ENCODE measurements around the gene ECT2.
"Not testable (repeated sequence)": the region's sequence is repeated elsewhere in the genome, so short reads cannot be mapped to it uniquely, and the experiment has no call there.

ECT2 gene

GRCh38 chr3:172739462-172739861 lies 11.1 kb upstream of the ECT2 start:
- DNase-seq (ENCODE audit: low read depth) = no peak

DNA sequence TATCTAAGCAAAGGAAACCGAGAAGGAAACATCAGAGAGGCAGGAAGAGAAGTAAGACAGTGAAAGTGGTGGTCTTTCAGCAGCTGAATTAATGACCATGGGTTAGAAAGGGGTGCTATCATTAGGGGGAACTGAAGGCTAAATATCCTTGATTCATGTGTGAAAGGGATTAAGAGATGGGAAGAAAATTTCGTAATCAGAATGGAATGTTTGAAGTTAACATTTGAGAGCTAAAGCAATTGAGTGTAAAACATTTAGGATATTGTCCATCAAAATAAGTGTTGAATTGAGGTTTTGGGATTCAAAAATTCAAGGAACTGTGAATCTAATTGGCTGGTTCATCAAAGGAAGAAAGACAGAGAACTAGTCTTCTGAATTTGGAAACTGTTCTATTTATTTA lies 4.1 kb upstream of the ECT2 start:
- DNase-seq (ENCODE audit: low read depth) = no peak

GRCh38 chr3:172749230-172749965 lies 1.1 kb upstream of the ECT2 start:
- DNase-seq (ENCODE audit: low read depth) = no peak

GRCh38 chr3:172750069-172750367 lies 508 bp upstream of the ECT2 start:
- no peak for DNase-seq (ENCODE audit: low read depth)

- no peak for DNase-seq (ENCODE audit: low read depth)
Observed at GRCh38 chr3:172751175-172751704, 714 bp downstream of the ECT2 start.

- no peak for DNase-seq (ENCODE audit: low read depth)
Observed at GRCh38 chr3:172752651-172753050, 2.1 kb downstream of the ECT2 start.

DNA sequence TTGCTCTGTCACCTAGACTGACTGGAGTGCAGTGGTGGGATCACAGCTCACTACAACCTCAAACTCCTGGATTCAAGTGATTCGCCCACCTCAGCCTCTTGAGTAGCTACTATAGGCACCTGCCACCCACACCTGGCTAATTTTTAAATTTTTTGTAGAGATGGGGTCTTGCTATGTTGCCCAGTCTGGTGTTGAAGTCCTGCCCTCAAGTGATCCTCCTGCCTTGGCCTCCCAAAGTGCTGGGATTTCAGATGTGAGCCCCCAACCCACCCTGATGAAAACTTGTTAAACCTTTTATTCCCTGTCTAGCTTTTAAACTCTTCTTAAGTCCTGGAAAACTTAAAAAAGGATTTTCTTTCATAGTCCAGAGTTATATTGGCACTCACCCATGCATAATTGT lies 2.6 kb downstream of the ECT2 start:
- no peak for DNase-seq (ENCODE audit: low read depth)

- DNase-seq (ENCODE audit: low read depth) = not testable (repeated sequence)
Observed at GRCh38 chr3:172760416-172760815, 9.9 kb downstream of the ECT2 start.

DNA sequence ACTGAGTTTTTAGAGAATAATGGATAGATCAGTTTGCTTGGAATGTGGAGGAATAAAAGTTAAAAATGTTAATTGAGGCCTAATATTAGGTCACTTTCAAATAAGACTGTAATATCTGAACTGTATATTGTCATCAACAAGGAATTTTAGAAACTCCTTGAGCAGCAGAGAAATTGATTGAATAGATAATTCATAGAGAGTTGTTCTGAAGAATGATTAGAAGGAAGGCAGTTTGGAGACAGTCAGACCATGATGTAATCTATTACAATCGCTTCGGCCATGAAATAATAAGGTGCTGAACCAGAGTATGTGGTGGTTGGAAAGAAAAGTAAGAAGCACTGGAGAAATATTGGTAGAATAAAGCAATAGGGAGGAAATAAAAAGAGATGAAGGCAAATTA lies 15.7 kb downstream of the ECT2 start:
- DNase-seq (ENCODE audit: low read depth) = no peak

- DNase-seq (ENCODE audit: low read depth) = no peak
Observed at GRCh38 chr3:172766718-172767405, 16.3 kb downstream of the ECT2 start.

DNA sequence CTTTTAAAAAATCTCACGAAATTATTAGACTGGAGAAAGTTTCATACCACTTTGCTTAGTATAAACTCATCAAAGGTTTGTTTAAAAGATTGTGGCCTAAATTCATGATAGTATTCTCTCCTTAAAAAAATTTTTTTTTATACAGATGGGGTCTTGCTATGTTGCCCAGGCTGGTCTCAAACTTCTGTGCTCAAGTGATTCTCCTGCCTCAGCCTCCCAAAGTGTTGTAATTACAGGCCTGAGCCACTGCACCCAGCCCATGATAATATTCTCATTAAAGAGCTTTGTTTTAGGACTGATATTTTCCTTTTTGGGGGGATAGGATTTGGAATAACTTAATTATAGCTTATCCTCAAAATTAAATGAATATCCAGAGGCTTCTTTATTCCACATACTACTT lies 19.9 kb downstream of the ECT2 start:
- no peak for DNase-seq (ENCODE audit: low read depth)

DNA sequence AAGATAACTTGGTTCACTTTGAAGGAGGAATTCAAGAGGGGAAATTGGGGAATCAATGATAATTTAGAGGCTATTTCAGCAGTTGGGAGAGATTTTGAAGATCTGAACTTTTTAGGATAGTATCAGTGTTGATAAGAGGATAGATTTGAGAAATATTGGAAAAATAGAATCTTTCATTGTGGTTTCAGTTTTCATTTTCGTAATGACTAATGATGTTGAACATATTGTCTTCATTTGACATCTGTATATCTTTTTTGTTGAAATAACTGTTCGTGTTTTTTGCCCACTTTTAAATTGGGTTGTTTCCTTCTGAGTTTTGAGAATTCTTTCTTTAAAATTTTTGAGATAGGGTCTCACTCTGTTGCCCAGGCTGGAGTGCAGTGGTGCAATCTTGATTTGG lies 21.1 kb downstream of the ECT2 start:
- DNase-seq (ENCODE audit: low read depth) = no peak

- DNase-seq (ENCODE audit: low read depth) = no peak
Observed at GRCh38 chr3:172776049-172776717, 25.7 kb downstream of the ECT2 start.

DNA sequence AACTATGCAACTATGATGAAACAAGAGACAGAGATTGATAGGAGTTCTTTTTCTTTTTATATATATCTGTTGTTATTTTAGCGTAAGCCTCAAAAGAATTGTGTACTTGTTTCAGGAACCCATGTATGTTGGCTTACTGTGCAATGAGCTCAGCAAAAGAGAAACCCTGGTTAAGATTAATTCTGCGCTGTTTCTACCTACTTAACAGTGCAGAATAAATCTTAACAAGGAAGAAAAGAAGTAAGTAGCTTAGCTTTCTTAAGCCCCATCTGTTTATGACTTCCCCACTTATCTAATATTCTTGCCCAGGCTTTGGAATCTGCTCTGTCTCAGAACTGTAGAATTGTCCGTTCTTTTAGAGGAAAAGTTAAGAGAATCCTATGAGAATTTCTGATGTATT lies 27.4 kb downstream of the ECT2 start:
- DNase-seq (ENCODE audit: low read depth) = no peak

GRCh38 chr3:172782235-172782634 lies 31.7 kb downstream of the ECT2 start:
- no peak for DNase-seq (ENCODE audit: low read depth)

DNA sequence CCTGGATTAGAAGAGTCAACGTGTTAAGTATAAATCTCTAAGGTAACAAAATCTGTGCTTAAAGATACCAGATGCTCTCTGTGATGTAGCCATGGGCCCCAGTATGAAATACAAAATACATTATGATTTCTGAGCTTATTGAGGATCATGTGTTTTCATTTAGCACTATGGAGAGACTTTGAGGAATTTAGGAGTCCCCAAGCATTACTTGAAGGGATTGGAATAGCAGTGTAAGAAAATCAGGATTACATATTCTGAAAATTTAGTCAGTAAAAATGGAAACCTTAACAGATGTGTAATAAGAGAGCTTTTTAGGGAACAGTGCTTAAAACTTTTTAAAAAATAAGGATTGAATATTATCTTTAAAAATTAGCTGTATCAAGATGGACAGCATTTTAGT lies 35.5 kb downstream of the ECT2 start:
- no peak for DNase-seq (ENCODE audit: low read depth)

GRCh38 chr3:172787019-172787418 lies 36.5 kb downstream of the ECT2 start:
- no peak for DNase-seq (ENCODE audit: low read depth)

GRCh38 chr3:172787746-172788145 lies 37.2 kb downstream of the ECT2 start:
- DNase-seq (ENCODE audit: low read depth) = no peak

GRCh38 chr3:172799246-172799645 lies 48.7 kb downstream of the ECT2 start:
- no peak for DNase-seq (ENCODE audit: low read depth)

DNA sequence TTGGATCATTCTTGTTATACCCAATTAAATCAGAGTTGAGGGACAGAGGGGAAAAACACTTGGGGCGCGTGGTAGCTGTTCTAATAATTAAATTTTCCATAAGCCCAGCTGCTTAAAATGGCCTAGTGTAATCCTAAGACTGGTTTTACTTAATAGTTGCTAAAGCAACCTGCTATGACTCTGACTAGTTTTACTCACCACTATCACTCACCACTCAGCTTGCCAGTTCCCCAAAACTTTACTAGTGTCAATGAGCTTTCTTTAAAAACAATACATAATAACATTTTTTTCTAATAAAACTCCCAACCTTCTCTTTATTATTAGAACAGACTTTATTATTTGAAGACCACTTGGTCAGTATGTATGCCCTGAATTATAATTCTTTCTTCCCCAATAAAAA lies 49.6 kb downstream of the ECT2 start:
- DNase-seq (ENCODE audit: low read depth) = no peak

GRCh38 chr3:172803489-172803888 lies 53.0 kb downstream of the ECT2 start:
- no peak for DNase-seq (ENCODE audit: low read depth)

- DNase-seq (ENCODE audit: low read depth) = no peak
Observed at GRCh38 chr3:172804323-172804722, 53.8 kb downstream of the ECT2 start.

DNA sequence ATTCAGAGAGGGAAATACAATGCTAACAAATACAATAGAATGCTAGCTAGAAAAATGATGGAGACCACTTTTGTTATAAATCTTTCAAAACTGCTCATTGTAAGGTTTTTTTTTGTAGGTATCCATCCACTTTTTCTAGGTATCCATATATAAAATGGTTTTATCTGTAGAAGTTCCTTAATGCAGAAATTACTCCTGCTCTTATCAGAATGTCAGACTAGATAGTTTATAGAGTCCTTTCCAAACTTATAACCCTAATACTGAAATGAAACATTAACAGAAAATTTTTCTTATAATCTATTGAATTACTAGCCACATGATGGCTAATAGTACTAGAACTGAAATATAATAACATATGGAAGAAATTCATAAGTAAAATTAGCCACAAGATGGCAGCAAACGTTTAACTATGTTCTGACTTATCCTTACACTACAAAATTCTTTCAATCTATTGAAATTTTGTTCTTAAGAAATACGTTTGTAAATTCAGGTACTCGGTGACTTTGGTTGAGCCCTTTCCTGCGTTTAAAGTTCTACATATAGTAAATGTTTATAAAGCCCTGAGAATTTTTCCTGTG lies 58.5 kb downstream of the ECT2 start:
- no peak for DNase-seq (ENCODE audit: low read depth)
